Body of pancreas (tissue), 4 donors: Measurements from ENCODE around the gene ELSPBP1.

Experiments
- CTCF ChIP-seq, 7 experiments: fragments of 450-650 bp in 4 of 7; fragments of 200-600 bp in 3 of 7; sonication (generic) in 3 of 7; IDR thresholded peaks; one replicate each; pipeline ENCODE4 v1.5.1; 2016 to 2019; ENCODE audit warnings: antibody characterized with exemption in 7 of 7
- POLR2A ChIP-seq, 3 donors: fragments of 450-650 bp; IDR thresholded peaks; one replicate each; pipeline ENCODE4 v1.6.1; 2016; ENCODE audit warnings: antibody characterized with exemption in 3 of 3, mild to moderate bottlenecking in 2 of 3

DNA sequence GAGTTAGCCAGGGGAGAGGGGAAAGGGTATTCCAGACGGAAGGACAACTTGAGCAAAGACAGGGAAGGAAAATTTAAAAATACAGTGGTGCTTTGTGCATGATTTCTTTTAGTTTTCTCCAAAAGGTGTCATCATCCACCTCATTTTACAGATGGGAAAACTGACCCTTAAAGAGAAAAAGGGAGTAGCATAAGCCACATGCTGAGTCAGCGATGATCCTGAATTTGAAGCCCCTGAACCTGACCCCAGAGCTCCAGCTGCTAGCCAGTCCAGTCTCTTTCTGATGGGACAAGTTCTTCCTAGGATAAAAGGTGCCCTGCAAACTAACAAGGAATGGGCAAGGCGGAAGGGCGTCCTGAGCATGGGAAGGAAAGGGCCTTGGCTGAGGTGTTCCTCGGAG is 39.2 kb downstream of the ELSPBP1 start:
- TF ChIP-seq CTCF (IDR thresholded peaks at IDR 0.05), result no peak
- TF ChIP-seq POLR2A (IDR thresholded peaks at IDR 0.05), result no peak
